HepG2 (cell line): Measurements from ENCODE around the gene FBXO24. TPM values are rescaled to one million over a fixed set of nuclear protein-coding genes. Genes with fewer than 3 reads are reported as not detected.

Source experiments
- AKAP8 ChIP-seq: sonication (generic); formaldehyde crosslinking; IDR thresholded peaks from 2 replicates; pipeline ENCODE4 v1.5.1; 2020; ENCODE audit warnings: mild to moderate bottlenecking, missing genetic modification reagents
- HOXA3 ChIP-seq: sonication (generic); formaldehyde crosslinking; IDR thresholded peaks from 2 replicates; pipeline ENCODE4 v1.5.0; 2020; ENCODE audit warnings: missing genetic modification reagents
- HOXA9 ChIP-seq: sonication (generic); formaldehyde crosslinking; IDR thresholded peaks from 2 replicates; pipeline ENCODE4 v1.8.1; 2022; ENCODE audit warnings: missing genetic modification reagents, mild to moderate bottlenecking, moderate library complexity, borderline replicate concordance
- LCORL ChIP-seq, 2 experiments: fragments of 450-650 bp in 1 of 2; sonication (generic) in 1 of 2; formaldehyde crosslinking in 1 of 2; IDR thresholded peaks; 2 replicates each; pipeline versions ENCODE4 v1.5.0 to v1.6.1; 2017 to 2020; ENCODE audit warnings: antibody characterized with exemption in 1 of 2, missing genetic modification reagents in 1 of 2
- MBNL3 ChIP-seq: fragments of 250-450 bp; sonication (Bioruptor Pico); conservative IDR thresholded peaks from 2 replicates; pipeline ENCODE4 v1.8.0; 2022; ENCODE audit warnings: mild to moderate bottlenecking, inconsistent platforms
- MED8 ChIP-seq: sonication (generic); formaldehyde crosslinking; IDR thresholded peaks from 2 replicates; pipeline ENCODE4 v1.8.1; 2023; ENCODE audit warnings: mild to moderate bottlenecking, missing genetic modification reagents; ENCODE audit not compliant: insufficient replicate concordance
- MEIS2 ChIP-seq: sonication (generic); formaldehyde crosslinking; IDR thresholded peaks from 2 replicates; pipeline ENCODE4 v1.9.0; 2021; ENCODE audit warnings: mild to moderate bottlenecking, missing genetic modification reagents
- MTERF4 ChIP-seq: sonication (generic); formaldehyde crosslinking; IDR thresholded peaks from 2 replicates; pipeline ENCODE4 v1.8.0; 2023; ENCODE audit warnings: mild to moderate bottlenecking, missing genetic modification reagents
- NFE2 ChIP-seq: sonication (generic); formaldehyde crosslinking; IDR thresholded peaks from 2 replicates; pipeline ENCODE4 v1.4.0; 2020; ENCODE audit warnings: missing genetic modification reagents
- PTBP1 ChIP-seq: fragments of 200-400 bp; formaldehyde crosslinking; IDR thresholded peaks from 2 replicates; pipeline ENCODE4 v1.6.1; 2018; ENCODE audit warnings: low read length, low read depth; ENCODE audit not compliant: poor library complexity, severe bottlenecking
- SATB2 ChIP-seq: sonication (generic); formaldehyde crosslinking; IDR thresholded peaks from 2 replicates; pipeline ENCODE4 v1.5.0; 2020; ENCODE audit warnings: missing genetic modification reagents
- SIX4 ChIP-seq: sonication (generic); formaldehyde crosslinking; IDR thresholded peaks from 2 replicates; pipeline ENCODE4 v1.4.0; 2020; ENCODE audit warnings: missing genetic modification reagents
- SMARCC2 ChIP-seq: fragments of 450-650 bp; IDR thresholded peaks from 2 replicates; pipeline ENCODE4 v1.6.1; 2017; ENCODE audit warnings: antibody characterized with exemption, mild to moderate bottlenecking
- SP4 ChIP-seq: sonication (generic); formaldehyde crosslinking; IDR thresholded peaks from 2 replicates; pipeline ENCODE4 v1.8.1; 2023; ENCODE audit warnings: mild to moderate bottlenecking, missing genetic modification reagents
- TAF15 ChIP-seq: fragments of 200-400 bp; formaldehyde crosslinking; IDR thresholded peaks from one replicate; pipeline ENCODE4 v1.6.1; 2018; ENCODE audit warnings: mild to moderate bottlenecking, low read depth, low read length; ENCODE audit not compliant: poor library complexity, severe bottlenecking
- ZNF20 ChIP-seq: sonication (generic); formaldehyde crosslinking; IDR thresholded peaks from 2 replicates; pipeline ENCODE4 v1.4.0; 2020; ENCODE audit warnings: mild to moderate bottlenecking, moderate library complexity, missing genetic modification reagents
- ZNF362 ChIP-seq: sonication (generic); formaldehyde crosslinking; IDR thresholded peaks from 2 replicates; pipeline ENCODE4 v1.4.0; 2020; ENCODE audit warnings: missing genetic modification reagents, mild to moderate bottlenecking, borderline replicate concordance
- ZNF431 ChIP-seq: sonication (generic); formaldehyde crosslinking; IDR thresholded peaks from 2 replicates; pipeline ENCODE4 v1.9.0; 2022; ENCODE audit warnings: missing genetic modification reagents, low read depth, mild to moderate bottlenecking, borderline replicate concordance
- ZNF512 ChIP-seq: sonication (generic); formaldehyde crosslinking; IDR thresholded peaks from 2 replicates; pipeline ENCODE4 v1.4.0; 2020; ENCODE audit warnings: mild to moderate bottlenecking, missing genetic modification reagents
- ZNF75D ChIP-seq: sonication (generic); formaldehyde crosslinking; IDR thresholded peaks from 2 replicates; pipeline ENCODE4 v1.8.1; 2023; ENCODE audit warnings: missing genetic modification reagents, mild to moderate bottlenecking, borderline replicate concordance
- ZSCAN9 ChIP-seq: IDR thresholded peaks from 2 replicates; pipeline ENCODE4 v1.6.1; 2016; ENCODE audit warnings: borderline replicate concordance
- polyA plus RNA-seq, 8 experiments: library from polyadenylated mRNA; depleted of rRNA in 3 of 8; stranded (reverse) in 7 of 8; unstranded in 1 of 8; fragments of >200 nt; fragmentation: Illumina TruSeq in 4 of 8; extraction: Trizol in 4 of 8; gene quantifications; 2 replicates each; pipeline versions ENCODE4 v1.2.1 to v1.2.3, GENCODE V29; 2011 to 2016; ENCODE audit warnings: low read depth in 4 of 8, missing spikeins in 1 of 8, mixed read lengths in 1 of 8; ENCODE audit not compliant: insufficient read depth in 1 of 8
- total RNA-seq, 5 experiments: library from RNA; depleted of rRNA; stranded (reverse); fragments of >200 nt; fragmentation: Illumina TruSeq; extraction: Trizol; gene quantifications; 2 replicates each; pipeline ENCODE4 v1.2.3, GENCODE V29; 2016; ENCODE audit warnings: low read depth in 1 of 5
- TF ChIP-seq, protein P1 (sequence below): sonication (generic); formaldehyde crosslinking; IDR thresholded peaks from 2 replicates; pipeline ENCODE4 v1.8.1; 2022; ENCODE audit warnings: mild to moderate bottlenecking, missing genetic modification reagents
- TF ChIP-seq, protein P2 (sequence below): sonication (generic); formaldehyde crosslinking; IDR thresholded peaks from 2 replicates; pipeline ENCODE4 v1.5.0; 2020; ENCODE audit warnings: missing genetic modification reagents

Gene FBXO24
- total and polyA plus RNA-seq, 2 of the 13 experiments (the other 11 are each of a cell fraction or from before 2014, with no cell fraction given): 0.20 to 0.55 TPM

GRCh38 chr7:100544386-100544785 is 41.7 kb upstream of the FBXO24 start (continued):
- TF ChIP-seq, protein P1, sequence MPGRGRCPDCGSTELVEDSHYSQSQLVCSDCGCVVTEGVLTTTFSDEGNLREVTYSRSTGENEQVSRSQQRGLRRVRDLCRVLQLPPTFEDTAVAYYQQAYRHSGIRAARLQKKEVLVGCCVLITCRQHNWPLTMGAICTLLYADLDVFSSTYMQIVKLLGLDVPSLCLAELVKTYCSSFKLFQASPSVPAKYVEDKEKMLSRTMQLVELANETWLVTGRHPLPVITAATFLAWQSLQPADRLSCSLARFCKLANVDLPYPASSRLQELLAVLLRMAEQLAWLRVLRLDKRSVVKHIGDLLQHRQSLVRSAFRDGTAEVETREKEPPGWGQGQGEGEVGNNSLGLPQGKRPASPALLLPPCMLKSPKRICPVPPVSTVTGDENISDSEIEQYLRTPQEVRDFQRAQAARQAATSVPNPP (CRISPR knock-in tag): no peak
- TF ChIP-seq MEIS2 (CRISPR knock-in tag) (0 out of 2 replicates have a peak, but pooled peaks have one; percentile 62), HOXA3 (CRISPR knock-in tag) (no peak), ZNF431 (CRISPR knock-in tag) (no peak), PTBP1 (no peak), ZNF75D (no peak), SIX4 (peak; percentile 60; the same call in 1 of the 2 replicates), MED8 (CRISPR knock-in tag) (peak; percentile 18), ZNF362 (CRISPR knock-in tag) (no peak), LCORL (IDR thresholded peaks at IDR 0.05) (no peak), LCORL (CRISPR knock-in tag; IDR thresholded peaks at IDR 0.05) (peak; percentile 76), SP4 (no peak), ZSCAN9 (CRISPR knock-in tag) (no peak), AKAP8 (no peak), NFE2 (CRISPR knock-in tag) (no peak), TAF15 (no peak), MTERF4 (CRISPR knock-in tag) (no peak), HOXA9 (CRISPR knock-in tag) (no peak), ZNF512 (CRISPR knock-in tag) (no peak), ZNF20 (CRISPR knock-in tag) (no peak), SMARCC2 (no peak), SATB2 (no peak), MBNL3 (CRISPR knock-in tag) (no peak)
- TF ChIP-seq, protein P2, sequence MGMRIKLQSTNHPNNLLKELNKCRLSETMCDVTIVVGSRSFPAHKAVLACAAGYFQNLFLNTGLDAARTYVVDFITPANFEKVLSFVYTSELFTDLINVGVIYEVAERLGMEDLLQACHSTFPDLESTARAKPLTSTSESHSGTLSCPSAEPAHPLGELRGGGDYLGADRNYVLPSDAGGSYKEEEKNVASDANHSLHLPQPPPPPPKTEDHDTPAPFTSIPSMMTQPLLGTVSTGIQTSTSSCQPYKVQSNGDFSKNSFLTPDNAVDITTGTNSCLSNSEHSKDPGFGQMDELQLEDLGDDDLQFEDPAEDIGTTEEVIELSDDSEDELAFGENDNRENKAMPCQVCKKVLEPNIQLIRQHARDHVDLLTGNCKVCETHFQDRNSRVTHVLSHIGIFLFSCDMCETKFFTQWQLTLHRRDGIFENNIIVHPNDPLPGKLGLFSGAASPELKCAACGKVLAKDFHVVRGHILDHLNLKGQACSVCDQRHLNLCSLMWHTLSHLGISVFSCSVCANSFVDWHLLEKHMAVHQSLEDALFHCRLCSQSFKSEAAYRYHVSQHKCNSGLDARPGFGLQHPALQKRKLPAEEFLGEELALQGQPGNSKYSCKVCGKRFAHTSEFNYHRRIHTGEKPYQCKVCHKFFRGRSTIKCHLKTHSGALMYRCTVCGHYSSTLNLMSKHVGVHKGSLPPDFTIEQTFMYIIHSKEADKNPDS (CRISPR knock-in tag): no peak
